ENCODE measurements around the gene SMAP2.
A peak's percentile ranks its signal among the peaks of the same experiment; 100 is the strongest.

Gene SMAP2

DNA sequence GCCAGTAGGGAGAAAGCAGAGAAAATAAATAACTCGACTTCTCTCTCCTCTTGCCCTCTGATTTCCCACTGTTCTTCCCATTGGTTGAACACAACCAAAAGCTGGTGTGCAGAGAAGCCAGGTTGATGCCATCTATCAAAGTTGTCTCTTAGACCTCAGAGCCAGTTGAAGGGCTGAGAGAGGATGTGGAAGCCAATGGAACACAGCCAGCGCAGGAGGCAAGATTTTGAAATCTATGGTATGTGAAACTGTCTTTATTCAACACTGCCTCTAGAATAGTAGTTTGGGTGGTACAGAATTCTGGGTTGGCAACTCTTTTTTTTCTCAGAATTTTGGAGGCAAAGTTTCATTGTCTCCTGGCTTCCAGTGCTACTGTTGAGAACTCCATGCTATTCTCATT is 11.3 kb upstream of the SMAP2 start:
- Mint-ChIP-seq H3K27me3 (ENCODE audit: low read depth) (peaks cover 3% of the 10 kb centered on the region), H3K4me1 (peaks cover 15% of the 10 kb centered on the region), H3K27ac (peak overlapping the region in 2 of 3 experiments; percentile 26 to 39), H3K36me3 (ENCODE audit: low read depth) (peaks cover 7% of the 10 kb centered on the region), H3K4me3 (no peak overlapping the region), H3K9me3 (peaks cover 18% of the 10 kb centered on the region)
- TF ChIP-seq, protein P1, sequence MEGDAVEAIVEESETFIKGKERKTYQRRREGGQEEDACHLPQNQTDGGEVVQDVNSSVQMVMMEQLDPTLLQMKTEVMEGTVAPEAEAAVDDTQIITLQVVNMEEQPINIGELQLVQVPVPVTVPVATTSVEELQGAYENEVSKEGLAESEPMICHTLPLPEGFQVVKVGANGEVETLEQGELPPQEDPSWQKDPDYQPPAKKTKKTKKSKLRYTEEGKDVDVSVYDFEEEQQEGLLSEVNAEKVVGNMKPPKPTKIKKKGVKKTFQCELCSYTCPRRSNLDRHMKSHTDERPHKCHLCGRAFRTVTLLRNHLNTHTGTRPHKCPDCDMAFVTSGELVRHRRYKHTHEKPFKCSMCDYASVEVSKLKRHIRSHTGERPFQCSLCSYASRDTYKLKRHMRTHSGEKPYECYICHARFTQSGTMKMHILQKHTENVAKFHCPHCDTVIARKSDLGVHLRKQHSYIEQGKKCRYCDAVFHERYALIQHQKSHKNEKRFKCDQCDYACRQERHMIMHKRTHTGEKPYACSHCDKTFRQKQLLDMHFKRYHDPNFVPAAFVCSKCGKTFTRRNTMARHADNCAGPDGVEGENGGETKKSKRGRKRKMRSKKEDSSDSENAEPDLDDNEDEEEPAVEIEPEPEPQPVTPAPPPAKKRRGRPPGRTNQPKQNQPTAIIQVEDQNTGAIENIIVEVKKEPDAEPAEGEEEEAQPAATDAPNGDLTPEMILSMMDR (IDR thresholded peaks at IDR 0.05; ENCODE audit: unreplicated experiment in 3 of 3), result no peak

DNA sequence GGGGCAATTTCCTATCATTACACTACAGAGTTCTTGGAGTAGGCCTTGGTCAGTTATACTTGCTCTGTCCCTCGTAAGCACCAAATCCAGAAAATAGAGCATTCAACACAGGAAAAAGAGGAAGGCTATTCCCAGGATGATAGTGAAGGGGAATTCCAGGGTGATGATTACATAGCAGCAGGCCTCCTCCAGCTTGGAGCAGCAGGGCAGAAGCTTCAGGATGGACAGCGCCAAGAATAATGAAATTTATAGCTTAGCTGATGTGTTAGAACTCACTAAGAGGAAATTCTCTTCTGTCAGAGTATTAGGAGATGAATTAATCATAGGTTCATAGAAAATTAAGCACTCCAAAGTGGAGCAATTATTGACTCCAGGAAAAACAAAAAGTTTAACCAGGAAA is 10.8 kb upstream of the SMAP2 start:
- Mint-ChIP-seq H3K9me3 (peaks cover 18% of the 10 kb centered on the region), H3K27me3 (ENCODE audit: low read depth) (peaks cover 3% of the 10 kb centered on the region), H3K27ac (peak overlapping the region in 2 of 3 experiments; percentile 26 to 39), H3K4me1 (peaks cover 15% of the 10 kb centered on the region), H3K4me3 (no peak overlapping the region), H3K36me3 (ENCODE audit: low read depth) (peaks cover 7% of the 10 kb centered on the region)
- TF ChIP-seq, protein P1 (IDR thresholded peaks at IDR 0.05; ENCODE audit: unreplicated experiment in 3 of 3), result no peak

DNA sequence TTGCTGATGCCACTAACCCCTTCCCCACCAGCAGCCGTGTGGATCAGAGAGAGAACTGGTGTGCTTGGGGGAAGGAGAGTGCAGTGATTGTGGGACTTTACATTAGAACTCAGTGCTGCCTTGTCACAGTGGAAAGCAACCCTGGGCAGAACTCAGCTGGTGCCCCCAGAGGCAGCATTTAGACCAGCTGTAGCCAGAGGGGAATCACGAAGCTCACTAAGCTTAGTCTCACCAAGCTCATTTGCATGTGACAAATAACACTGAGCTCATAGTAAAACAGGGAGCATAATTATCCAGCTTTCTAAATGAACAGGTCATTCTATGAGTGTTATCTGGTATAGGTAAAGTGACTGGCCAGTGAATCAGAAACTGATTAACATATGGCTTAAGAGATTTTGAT is 9.8 kb upstream of the SMAP2 start:
- no peak overlapping the region for H3K4me3 Mint-ChIP-seq
- H3K27me3 Mint-ChIP-seq (ENCODE audit: low read depth), result no peaks in the 10 kb centered on the region
- no peak overlapping the region for H3K27ac Mint-ChIP-seq

DNA sequence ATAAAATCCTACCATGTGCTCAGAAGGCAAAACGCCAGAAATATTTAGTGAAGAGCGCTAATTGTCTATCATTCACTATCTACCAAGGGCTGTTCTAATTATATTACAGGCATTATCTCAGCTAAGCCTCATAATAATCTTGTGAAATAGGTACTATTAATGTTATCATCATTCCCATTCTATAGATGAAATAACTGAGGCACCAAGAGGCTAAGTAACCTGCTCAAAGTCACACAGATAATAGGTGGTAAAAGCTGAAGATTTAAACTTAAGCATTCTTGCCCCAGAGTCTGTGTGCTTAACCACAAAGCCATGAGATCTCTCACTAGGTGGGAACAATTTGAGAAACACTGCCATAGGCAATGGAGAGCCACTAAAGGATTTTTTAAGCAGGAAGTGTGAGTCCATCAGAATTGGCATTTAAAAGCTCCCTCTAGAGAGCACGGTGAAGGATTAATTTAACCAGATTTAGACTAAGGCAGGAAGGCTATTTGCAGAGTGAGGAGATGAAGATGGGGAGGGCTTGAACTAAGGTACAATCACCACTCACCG is 1.7 kb upstream of the SMAP2 start:
- H3K4me3 Mint-ChIP-seq, result peak overlapping the region; percentile 27 to 75 (median 40)
- peaks cover 6% of the 10 kb centered on the region for H3K27me3 Mint-ChIP-seq (ENCODE audit: low read depth)
- TF ChIP-seq, protein P1 (IDR thresholded peaks at IDR 0.05; ENCODE audit: unreplicated experiment in 3 of 3), result no peak
- H3K4me1 Mint-ChIP-seq, result peaks cover 12% of the 10 kb centered on the region
- H3K27ac Mint-ChIP-seq, result no peak overlapping the region
- H3K36me3 Mint-ChIP-seq (ENCODE audit: low read depth), result no peaks in the 10 kb centered on the region
- H3K9me3 Mint-ChIP-seq, result no peaks in the 10 kb centered on the region

More for the DNA sequence above, 9.8 kb upstream of the SMAP2 start:
- Mint-ChIP-seq H3K4me1 (peaks cover 15% of the 10 kb centered on the region), H3K36me3 (ENCODE audit: low read depth) (peaks cover 5% of the 10 kb centered on the region), H3K9me3 (peaks cover 13% of the 10 kb centered on the region)
- TF ChIP-seq, protein P1 (IDR thresholded peaks at IDR 0.05; ENCODE audit: unreplicated experiment in 3 of 3), result no peak

DNA sequence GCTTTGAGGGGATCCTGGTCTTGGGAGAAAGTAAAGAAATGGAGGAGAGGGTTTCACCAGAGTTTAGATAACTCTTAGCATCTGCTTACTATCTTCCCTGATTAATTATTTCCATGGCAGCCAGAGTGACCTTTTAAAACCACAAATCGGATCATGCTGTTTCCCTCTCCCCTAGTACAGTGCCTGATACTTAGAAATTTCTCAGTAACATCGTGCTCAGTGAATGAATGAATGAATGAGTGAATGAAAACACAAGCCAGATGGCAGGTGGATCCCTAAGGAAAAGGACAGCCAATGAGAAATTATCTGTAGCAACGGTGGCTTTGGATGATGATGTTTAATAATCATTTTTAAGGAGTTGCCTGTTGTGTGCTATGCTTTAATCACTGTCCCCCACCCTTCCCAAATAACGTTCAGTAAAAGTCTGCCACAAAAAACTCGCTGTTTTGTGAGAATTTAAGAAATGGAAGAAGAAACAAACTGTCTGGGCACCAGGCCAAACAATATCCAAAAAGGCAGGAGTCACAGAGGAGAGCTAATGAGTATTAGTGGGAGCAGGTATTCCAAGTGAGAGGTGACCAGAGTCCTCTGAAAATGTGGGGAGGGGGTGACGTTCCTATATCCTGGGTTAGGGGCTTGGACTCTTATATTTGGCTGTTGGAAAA is 737 bp upstream of the SMAP2 start:
- H3K36me3 Mint-ChIP-seq (ENCODE audit: low read depth), result no peaks in the 10 kb centered on the region
- TF ChIP-seq, protein P1 (IDR thresholded peaks at IDR 0.05; ENCODE audit: unreplicated experiment in 3 of 3), result no peak
- H3K27me3 Mint-ChIP-seq (ENCODE audit: low read depth), result peaks cover 6% of the 10 kb centered on the region
- H3K4me3 Mint-ChIP-seq, result peak overlapping the region; percentile 88 to 93 (median 92)
- no peaks in the 10 kb centered on the region for H3K9me3 Mint-ChIP-seq
- peaks cover 12% of the 10 kb centered on the region for H3K4me1 Mint-ChIP-seq
- H3K27ac Mint-ChIP-seq, result peak overlapping the region in 1 of 3 experiments; percentile 28

DNA sequence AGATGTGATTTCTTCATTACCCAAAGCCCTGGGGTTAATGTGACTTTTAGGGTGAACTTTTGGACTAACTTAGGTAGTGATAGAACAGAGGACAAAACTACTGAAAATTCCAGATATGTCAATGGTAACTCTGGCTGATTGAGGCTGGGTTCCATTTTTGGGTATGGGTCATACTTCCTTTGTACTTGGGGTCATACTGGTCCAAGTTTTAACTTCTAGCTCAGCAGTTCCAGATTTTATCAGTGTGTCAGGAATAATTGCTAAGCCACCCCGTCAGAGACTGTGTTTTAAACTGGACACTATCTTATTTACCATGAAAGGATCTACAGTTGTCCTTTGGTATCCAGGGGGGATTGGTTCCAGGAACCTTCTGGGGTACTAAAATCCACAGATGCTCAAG is 4.0 kb downstream of the SMAP2 start:
- peaks cover 16% of the 10 kb centered on the region for H3K4me1 Mint-ChIP-seq
- no peaks in the 10 kb centered on the region for H3K9me3 Mint-ChIP-seq
- no peak overlapping the region for H3K4me3 Mint-ChIP-seq
- H3K27me3 Mint-ChIP-seq (ENCODE audit: low read depth), result no peaks in the 10 kb centered on the region
- H3K27ac Mint-ChIP-seq, result no peak overlapping the region
- TF ChIP-seq, protein P1 (IDR thresholded peaks at IDR 0.05; ENCODE audit: unreplicated experiment in 3 of 3), result no peak
- H3K36me3 Mint-ChIP-seq (ENCODE audit: low read depth), result no peaks in the 10 kb centered on the region

All from nephron (organoid).